Dermis blood vessel endothelial cell (primary cell): ENCODE results near the gene STAT2. TPM values are rescaled to one million over a fixed set of nuclear protein-coding genes. Genes with fewer than 3 reads are reported as not detected.
"Not testable (repeated sequence)": the region's sequence is repeated elsewhere in the genome, so short reads cannot be mapped to it uniquely, and the experiment has no call there.

Experiments
- DNase-seq: peaks from one replicate; pipeline ENCODE4 v3.0.0; 2010
- total RNA-seq: library from RNA; depleted of rRNA; stranded (reverse); fragments of >200 nt; gene quantifications from 2 replicates; pipeline ENCODE4 v1.2.3, GENCODE V29; 2014

Gene STAT2
- total RNA-seq = 72.7 and 95.0 TPM in 2 replicates

- peak; percentile 100 for DNase-seq
Observed at GRCh38 chr12:56359851-56360767, at the start of gene STAT2. Gene STAT2 (minus strand): TSS chr12:56360107. CDS start chr12:56356571, 3,536 bp downstream.

GRCh38 chr12:56408799-56409417, 49.0 kb upstream of the STAT2 start:
- no peak for DNase-seq

GRCh38 chr12:56404227-56404626, 44.3 kb upstream of the STAT2 start:
- DNase-seq = not testable (repeated sequence)

DNA sequence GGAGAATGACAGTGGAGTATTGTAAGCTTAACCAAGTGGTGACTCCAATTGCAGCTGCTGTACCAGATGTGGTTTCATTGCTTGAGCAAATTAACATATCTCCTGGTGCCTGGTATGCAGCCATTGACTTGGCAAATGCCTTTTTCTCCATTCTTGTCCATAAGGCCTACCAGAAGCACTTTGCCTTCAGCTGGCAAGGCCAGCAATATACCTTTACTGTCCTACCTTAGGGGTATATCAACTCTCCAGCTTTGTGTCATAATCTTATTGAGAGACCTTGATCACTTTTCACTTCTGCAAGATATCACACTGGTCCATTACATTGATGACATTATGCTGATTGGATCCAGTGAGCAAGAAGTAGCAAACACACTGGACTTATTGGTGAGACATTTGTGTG, 41.7 kb upstream of the STAT2 start:
- not testable (repeated sequence) for DNase-seq

DNA sequence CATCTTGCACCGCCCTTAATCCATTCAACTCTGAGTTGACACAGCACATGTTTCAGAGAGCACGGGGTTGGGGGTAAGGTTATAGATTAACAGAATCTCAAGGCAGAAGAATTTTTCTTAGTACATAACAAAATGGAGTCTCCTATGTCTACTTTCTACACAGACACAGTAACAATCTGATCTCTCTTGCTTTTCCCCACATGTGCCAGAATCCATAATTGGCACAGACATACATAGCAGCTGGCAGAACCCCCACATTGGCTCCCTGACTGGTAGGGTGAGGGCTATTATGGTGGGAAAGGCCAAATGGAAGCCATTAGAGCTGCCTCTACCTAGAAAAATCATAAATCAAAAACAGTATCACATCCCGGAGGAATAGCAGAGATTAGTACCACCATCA, 41.2 kb upstream of the STAT2 start:
- not testable (repeated sequence) for DNase-seq

DNA sequence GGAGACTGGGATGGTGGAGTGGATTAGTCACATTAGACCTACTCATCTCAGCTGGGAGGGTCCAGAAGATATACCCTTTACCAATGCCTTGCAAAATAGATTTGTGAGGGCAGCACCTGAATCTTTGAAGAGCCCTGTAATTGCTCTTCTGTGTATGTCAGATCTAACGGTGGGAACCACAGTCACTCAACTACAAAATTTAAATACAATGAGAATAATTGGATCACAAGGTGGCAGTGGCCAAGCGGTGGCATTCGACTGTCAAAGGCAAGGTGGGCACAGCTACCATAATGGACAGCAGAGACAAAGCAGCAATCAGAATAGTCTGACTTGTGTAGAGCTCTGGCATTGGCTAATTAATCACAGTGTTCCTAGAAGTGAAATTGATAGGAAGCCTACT, 39.6 kb upstream of the STAT2 start:
- DNase-seq = not testable (repeated sequence)

GRCh38 chr12:56398324-56398723, 38.4 kb upstream of the STAT2 start:
- no peak for DNase-seq

GRCh38 chr12:56392331-56392730, 32.4 kb upstream of the STAT2 start:
- no peak for DNase-seq

DNA sequence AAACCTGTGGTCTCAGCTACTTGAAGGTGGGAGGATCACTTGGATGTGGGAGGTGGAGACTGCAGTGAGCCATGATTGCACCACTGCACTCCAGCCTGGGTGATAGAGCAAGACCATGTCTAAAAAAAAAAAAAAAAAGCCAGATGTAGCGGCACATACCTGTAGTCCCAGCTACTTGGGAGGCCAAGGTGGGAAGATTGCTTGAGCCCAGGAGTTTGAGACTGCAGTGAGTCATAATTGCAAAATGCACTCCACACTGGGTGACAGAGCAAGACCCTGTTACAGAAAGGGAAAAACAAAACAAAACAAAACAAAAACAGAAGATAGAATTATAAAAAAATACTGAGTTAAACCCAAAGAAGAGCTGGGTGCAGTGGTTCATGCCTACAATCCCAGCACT, 31.8 kb upstream of the STAT2 start:
- DNase-seq = no peak

- DNase-seq = no peak
Observed at GRCh38 chr12:56389412-56389811, 29.5 kb upstream of the STAT2 start.

DNA sequence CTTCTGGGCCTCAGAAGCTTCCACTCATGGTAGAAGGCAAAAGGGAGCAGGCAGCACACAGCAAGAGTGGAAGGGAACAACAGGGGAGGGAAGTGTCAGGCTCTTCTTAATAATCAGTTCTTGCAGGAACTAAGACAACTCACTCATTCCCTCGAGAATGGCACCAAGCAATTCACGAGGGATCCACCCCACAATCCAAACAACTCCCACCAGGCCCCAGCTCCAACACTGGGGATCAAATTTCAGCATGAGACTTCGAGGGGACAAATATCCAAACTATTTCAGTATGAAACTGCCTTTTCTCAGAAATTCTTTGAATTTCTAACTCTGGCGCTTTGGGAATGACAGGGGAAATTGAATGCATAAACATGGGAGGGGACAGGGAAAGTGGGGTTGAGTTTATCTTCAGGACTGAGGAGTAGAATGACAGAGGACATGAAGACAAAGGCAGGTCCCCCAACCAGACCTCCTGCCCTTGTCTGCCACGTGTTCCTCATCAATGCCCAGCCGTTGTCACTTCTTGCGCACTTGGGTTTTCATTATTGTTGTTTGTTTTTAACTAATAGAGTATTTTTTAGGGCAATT, 27.3 kb upstream of the STAT2 start:
- DNase-seq = no peak

- DNase-seq = peak; percentile 38
Observed at GRCh38 chr12:56385873-56386272, 26.0 kb upstream of the STAT2 start.

DNA sequence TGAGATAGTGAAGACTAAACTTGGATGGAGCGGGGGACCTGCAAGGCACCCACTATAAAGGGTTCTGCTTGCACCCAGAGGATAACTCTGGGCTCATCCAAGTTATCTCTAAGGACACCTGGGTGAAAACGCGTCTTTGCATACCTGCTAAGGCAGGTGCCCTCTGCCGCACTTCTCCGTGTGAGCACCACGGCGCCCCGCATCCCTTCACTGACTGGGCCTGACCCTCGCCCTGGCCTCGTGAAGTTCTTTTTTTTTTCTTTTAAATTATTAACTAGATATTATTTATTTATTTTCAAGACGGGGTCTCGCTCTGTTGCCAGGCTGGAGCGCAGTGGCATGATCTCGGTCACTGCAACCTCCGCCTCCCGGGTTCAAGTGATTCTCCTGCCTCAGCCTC, 22.7 kb upstream of the STAT2 start:
- no peak for DNase-seq

- no peak for DNase-seq
Observed at GRCh38 chr12:56377989-56378316, 18.0 kb upstream of the STAT2 start.

- DNase-seq = peak; percentile 52
Observed at GRCh38 chr12:56377310-56377988, 17.5 kb upstream of the STAT2 start.

DNA sequence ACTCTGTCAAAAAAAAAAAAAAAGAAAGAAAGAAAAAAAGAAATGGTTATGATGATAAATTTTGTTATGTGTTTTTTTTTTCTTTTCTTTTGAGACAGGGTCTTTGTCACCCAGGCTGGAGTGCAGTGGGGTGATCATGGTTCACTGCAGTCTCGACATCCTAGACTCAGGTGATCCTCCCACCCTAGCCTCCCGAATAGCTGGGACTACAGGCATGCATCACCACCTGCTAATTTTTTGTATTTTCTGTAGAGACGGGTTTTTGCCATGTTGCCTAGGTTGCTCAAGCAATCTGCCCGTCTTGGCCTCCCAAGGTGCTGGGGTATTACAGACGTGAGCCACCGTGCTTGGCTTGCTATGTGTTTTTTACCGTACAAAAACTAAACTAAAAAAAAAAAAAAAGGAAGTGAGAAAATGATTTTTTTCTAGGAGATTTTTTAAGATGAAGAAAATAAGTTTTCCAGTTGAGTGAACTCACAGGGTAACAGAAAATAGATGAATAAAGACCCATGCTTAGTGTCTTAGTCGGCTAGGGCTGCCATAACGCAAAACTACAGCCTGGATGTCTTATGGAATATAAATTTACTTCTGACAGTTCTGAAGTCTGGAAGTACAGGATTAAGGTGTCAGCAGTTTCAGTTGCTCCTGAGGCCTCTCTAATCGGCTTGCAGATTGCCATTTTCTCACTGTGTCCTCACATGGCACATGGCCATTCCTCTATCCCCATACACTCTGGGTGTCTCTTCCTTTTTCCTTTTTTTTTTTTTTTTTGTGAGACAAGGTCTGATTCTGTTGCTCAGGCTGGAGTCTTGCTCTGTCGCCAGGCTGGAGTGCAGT, 15.9 kb upstream of the STAT2 start:
- DNase-seq = no peak

- peak; percentile 41 for DNase-seq
Observed at GRCh38 chr12:56374726-56375597, 15.1 kb upstream of the STAT2 start.

DNA sequence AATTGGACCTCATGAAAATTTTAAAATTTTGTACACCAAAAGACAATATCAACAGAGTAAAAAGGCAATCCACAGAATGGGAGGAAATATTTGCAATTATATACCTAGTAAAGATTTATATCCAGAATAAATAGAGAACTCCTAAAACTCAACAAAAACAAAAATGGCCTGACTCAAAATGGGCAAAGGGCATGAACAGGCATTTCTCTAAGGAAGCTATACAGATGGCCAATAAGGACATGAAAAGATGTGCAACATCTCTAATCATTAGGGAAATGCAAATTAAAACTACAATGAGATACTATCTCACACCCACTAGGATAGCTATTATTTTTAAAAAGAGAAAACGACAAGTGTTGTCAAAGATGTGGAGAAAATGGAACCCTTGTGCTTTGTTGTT, 13.6 kb upstream of the STAT2 start:
- DNase-seq = no peak

DNA sequence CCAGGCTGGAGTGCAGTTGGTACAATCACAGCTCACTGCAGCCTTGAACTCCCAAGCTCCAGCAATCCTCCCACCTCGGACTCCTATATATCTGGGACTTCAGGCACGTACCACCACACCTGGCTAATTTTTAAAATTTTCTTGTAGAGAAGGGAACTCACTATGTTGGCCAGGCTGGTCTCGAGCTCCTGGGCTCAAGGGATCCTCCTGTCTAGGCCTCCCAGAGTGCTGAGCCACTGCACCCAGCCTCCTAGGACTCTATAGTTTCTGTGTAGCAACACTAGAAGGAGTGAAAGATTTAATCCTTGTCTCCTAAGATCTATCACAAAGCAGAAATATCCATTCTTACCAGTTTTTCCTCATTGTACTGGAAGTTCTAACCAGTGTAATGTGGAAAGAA, 7.0 kb upstream of the STAT2 start:
- no peak for DNase-seq

- DNase-seq = no peak
Observed at GRCh38 chr12:56362130-56363059, 2.5 kb upstream of the STAT2 start, which contains the start of gene APOF. Gene APOF (minus strand): TSS chr12:56362857. CDS start chr12:56362745, 112 bp downstream.
